B cell (primary cell): ENCODE results near the gene GFPT2. TPM values are rescaled to one million over a fixed set of nuclear protein-coding genes. Genes with fewer than 3 reads are reported as not detected.

Experiments used
- ATAC-seq: fragments of 200-7000 bp; cut with Tn5 transposase; one replicate; pipeline ENCODE4 v1.10.0; 2021; ENCODE audit warnings: low read depth, mild to moderate bottlenecking, moderate number of reproducible peaks, moderate library complexity
- CTCF ChIA-PET: fragments of 350-600 bp; sonication (Branson Sonifier 250); formaldehyde crosslinking; loops from one replicate; lab custom pipeline; 2021; ENCODE audit warnings: antibody characterized with exemption, inconsistent platforms; lab: Charles Lee
- POLR2A ChIA-PET: fragments of 350-600 bp; sonication (Branson Sonifier 250); formaldehyde crosslinking; loops from one replicate; lab custom pipeline; 2021; ENCODE audit warnings: antibody characterized with exemption; lab: Charles Lee
- DNase-seq: peaks from one replicate; pipeline ENCODE4 v3.0.0; 2013
- H2AFZ ChIP-seq: 2 replicates; pipeline ENCODE4 v1.6.1; 2012; ENCODE audit warnings: mild to moderate bottlenecking, low read depth, low read length; ENCODE audit not compliant: insufficient read depth, poor library complexity, severe bottlenecking
- H3K27ac ChIP-seq, 2 donors: 1 replicate in 1 of 2; 2 replicates in 1 of 2; pipeline ENCODE4 v1.5.1; 2012 to 2013; ENCODE audit warnings: low read length in 2 of 2, mild to moderate bottlenecking in 2 of 2, moderate library complexity in 1 of 2
- H3K27me3 ChIP-seq, 4 experiments: fragments of 200-600 bp in 1 of 4; sonication (generic) in 1 of 4; replicated peaks in 1 of 4; 1 replicate in 2 of 4; 2 replicates in 2 of 4; pipeline versions ENCODE4 v1.6.1 to v1.7.0; 2013 to 2016; ENCODE audit warnings: low read length in 3 of 4, mild to moderate bottlenecking in 2 of 4, mixed read lengths in 1 of 4, moderate library complexity in 1 of 4; ENCODE audit not compliant: insufficient read depth in 4 of 4, control insufficient read depth in 3 of 4; ENCODE audit errors: control extremely low read depth in 1 of 4
- H3K36me3 ChIP-seq, 2 experiments: replicated peaks in 1 of 2; 1 replicate in 1 of 2; 2 replicates in 1 of 2; pipeline versions ENCODE4 v1.6.1 to v1.7.1; 2013; ENCODE audit warnings: low read length in 1 of 2; ENCODE audit not compliant: insufficient read depth in 2 of 2, control insufficient read depth in 1 of 2; ENCODE audit errors: control extremely low read depth in 1 of 2, extremely low read depth in 1 of 2
- H3K4me1 ChIP-seq, 2 donors: fragments of 200-600 bp in 1 of 2; sonication (generic) in 1 of 2; 1 replicate in 1 of 2; 2 replicates in 1 of 2; pipeline versions ENCODE4 v1.5.1 to v1.6.1; 2013 to 2017; ENCODE audit warnings: low read length in 2 of 2; ENCODE audit not compliant: control insufficient read depth in 2 of 2, insufficient read depth in 2 of 2
- H3K4me2 ChIP-seq: replicated peaks from 2 replicates; pipeline ENCODE3; 2012; ENCODE audit warnings: mild to moderate bottlenecking, low read depth, low read length; ENCODE audit not compliant: poor library complexity, severe bottlenecking
- H3K4me3 ChIP-seq, 5 experiments: fragments of 200-600 bp in 1 of 5; sonication (generic) in 1 of 5; 1 replicate in 3 of 5; 2 replicates in 2 of 5; pipeline versions ENCODE4 v1.5.1 to v1.7.0; 2011 to 2016; ENCODE audit warnings: low read length in 4 of 5, mild to moderate bottlenecking in 4 of 5, low read depth in 2 of 5, control low read depth in 1 of 5, moderate library complexity in 1 of 5; ENCODE audit not compliant: insufficient read depth in 1 of 5; ENCODE audit errors: control extremely low read depth in 1 of 5, extremely low read depth in 1 of 5
- H3K79me2 ChIP-seq: fragments of 200-600 bp; sonication (generic); one replicate; pipeline ENCODE4 v1.6.0; 2016; ENCODE audit warnings: low read length; ENCODE audit not compliant: control insufficient read depth, insufficient read depth
- H3K9ac ChIP-seq: fragments of 200-600 bp; sonication (generic); 2 replicates; pipeline ENCODE4 v1.6.1; 2017; ENCODE audit warnings: mild to moderate bottlenecking, low read length, moderate library complexity
- H3K9me3 ChIP-seq, 3 donors: one replicate each; pipeline versions ENCODE4 v1.6.1 to v1.7.1; 2013; ENCODE audit warnings: low read length in 2 of 3; ENCODE audit not compliant: control insufficient read depth in 2 of 3, insufficient read depth in 1 of 3; ENCODE audit errors: control extremely low read depth in 1 of 3
- H4K20me1 ChIP-seq: 2 replicates; pipeline ENCODE4 v1.6.0; 2012; ENCODE audit warnings: mild to moderate bottlenecking, low read length; ENCODE audit not compliant: insufficient read depth, control insufficient read depth, poor library complexity, severe bottlenecking
- H3K27ac Mint-ChIP-seq: one replicate; pipeline ENCODE4 v1.8.0; 2021; ENCODE audit warnings: mixed read lengths
- H3K27me3 Mint-ChIP-seq: one replicate; pipeline ENCODE4 v1.8.0; 2021; ENCODE audit warnings: mixed read lengths
- H3K4me1 Mint-ChIP-seq: one replicate; pipeline ENCODE4 v1.8.0; 2021; ENCODE audit warnings: mixed read lengths
- H3K4me3 Mint-ChIP-seq: one replicate; pipeline ENCODE4 v1.8.0; 2021; ENCODE audit warnings: mixed read lengths
- H3K9me3 Mint-ChIP-seq: one replicate; pipeline ENCODE4 v1.8.0; 2022; ENCODE audit warnings: mixed read lengths; ENCODE audit not compliant: insufficient read depth
- CTCF ChIP-seq: fragments of 200-600 bp; IDR thresholded peaks from one replicate; pipeline ENCODE4 v1.8.0; 2022; ENCODE audit warnings: antibody characterized with exemption, mild to moderate bottlenecking
- EZH2 ChIP-seq: IDR thresholded peaks from 2 replicates; pipeline ENCODE4 v1.6.1; 2012; ENCODE audit warnings: borderline replicate concordance, low read depth, mild to moderate bottlenecking, moderate library complexity, low read length; ENCODE audit not compliant: insufficient read depth, poor library complexity, severe bottlenecking
- WGBS: methylation state at CpG from one replicate; pipeline ENCODE4 v1.1.5; 2013; ENCODE audit warnings: missing lambda C conversion rate; ENCODE audit not compliant: insufficient coverage; 5-methylcytosine and 5-hydroxymethylcytosine counted together
- intact Hi-C: fragments of 100-400 bp; cut with micrococcal nuclease; formaldehyde crosslinking; loops from one replicate; pipeline ENCODE4 v1.10.0; 2022
- polyA plus RNA-seq: library from polyadenylated mRNA; depleted of rRNA; stranded (reverse); fragments of >200 nt; gene quantifications from 2 replicates; pipeline ENCODE4 v1.2.3, GENCODE V29; 2012
- total RNA-seq, 2 donors: library from RNA; stranded (reverse); fragments of 120-200 nt in 1 of 2; gene quantifications; 1 replicate in 1 of 2; 2 replicates in 1 of 2; pipeline versions ENCODE4 v1.2.3 to v1.2.4, GENCODE V29; 2013 to 2022

The GFPT2 gene
- total and polyA plus RNA-seq, 2 donors (not counting 1 experiment from before 2014, with no cell fraction given) = 0.03 to 2.8 TPM

- Mint-ChIP-seq H3K4me3 (no peak overlapping the region), H3K9me3 (no peaks in the 10 kb centered on the region), H3K4me1 (no peaks in the 10 kb centered on the region), H3K27ac (no peak overlapping the region), H3K27me3 (no peaks in the 10 kb centered on the region)
- no peak overlapping the region for H3K27ac ChIP-seq
- no peaks in the 10 kb centered on the region for H4K20me1 ChIP-seq
- POLR2A ChIA-PET = no interaction called here
- intact Hi-C loops = no loop called here
- CTCF ChIA-PET = no interaction called here
- no peak overlapping the region for H3K9ac ChIP-seq
- no peak for TF ChIP-seq CTCF
- no peak for TF ChIP-seq EZH2
- H3K36me3 ChIP-seq = no peaks in the 10 kb centered on the region
- no peaks in the 10 kb centered on the region for H3K9me3 ChIP-seq
- H3K4me3 ChIP-seq = no peak overlapping the region
- no peaks in the 10 kb centered on the region for H3K79me2 ChIP-seq
- DNase-seq = no peak
- no peak for ATAC-seq
- no peaks in the 10 kb centered on the region for H3K4me1 ChIP-seq
- no peaks in the 10 kb centered on the region for H3K27me3 ChIP-seq
- 85% methylated on average over 13 of the region's 13 CpGs for WGBS
- no peak overlapping the region for H2AFZ ChIP-seq
- H3K4me2 ChIP-seq = no peak overlapping the region
Measured at GRCh38 chr5:180381851-180382480, 28.8 kb upstream of the GFPT2 start.

GRCh38 chr5:180381428-180381827, 28.3 kb upstream of the GFPT2 start:
- H3K4me3 ChIP-seq = no peak overlapping the region
- no peaks in the 10 kb centered on the region for H3K79me2 ChIP-seq
- no peak for TF ChIP-seq CTCF
- no peak for TF ChIP-seq EZH2
- intact Hi-C loops = no loop called here
- H2AFZ ChIP-seq = no peak overlapping the region
- Mint-ChIP-seq H3K9me3 (no peaks in the 10 kb centered on the region), H3K4me1 (no peaks in the 10 kb centered on the region), H3K27ac (no peak overlapping the region), H3K27me3 (no peaks in the 10 kb centered on the region), H3K4me3 (no peak overlapping the region)
- H3K9ac ChIP-seq = no peak overlapping the region
- CTCF ChIA-PET = no interaction called here
- no peaks in the 10 kb centered on the region for H3K4me1 ChIP-seq
- POLR2A ChIA-PET = no interaction called here
- no peaks in the 10 kb centered on the region for H4K20me1 ChIP-seq
- DNase-seq = no peak
- H3K4me2 ChIP-seq = no peak overlapping the region
- WGBS = 17% methylated on average over 3 of the region's 4 CpGs
- no peaks in the 10 kb centered on the region for H3K9me3 ChIP-seq
- no peak for ATAC-seq
- no peaks in the 10 kb centered on the region for H3K27me3 ChIP-seq
- no peaks in the 10 kb centered on the region for H3K36me3 ChIP-seq
- no peak overlapping the region for H3K27ac ChIP-seq
